Measurements from ENCODE around the gene MAMDC2.
"Not testable (repeated sequence)": the region's sequence is repeated elsewhere in the genome, so short reads cannot be mapped to it uniquely, and the experiment has no call there.

The MAMDC2 gene

GRCh38 chr9:70156729-70157128 lies 113.1 kb downstream of the MAMDC2 start:
- no peak overlapping the region for H3K4me3 ChIP-seq
- peak overlapping the region in 1 of 21 experiments; percentile 22 for H3K27ac ChIP-seq

DNA sequence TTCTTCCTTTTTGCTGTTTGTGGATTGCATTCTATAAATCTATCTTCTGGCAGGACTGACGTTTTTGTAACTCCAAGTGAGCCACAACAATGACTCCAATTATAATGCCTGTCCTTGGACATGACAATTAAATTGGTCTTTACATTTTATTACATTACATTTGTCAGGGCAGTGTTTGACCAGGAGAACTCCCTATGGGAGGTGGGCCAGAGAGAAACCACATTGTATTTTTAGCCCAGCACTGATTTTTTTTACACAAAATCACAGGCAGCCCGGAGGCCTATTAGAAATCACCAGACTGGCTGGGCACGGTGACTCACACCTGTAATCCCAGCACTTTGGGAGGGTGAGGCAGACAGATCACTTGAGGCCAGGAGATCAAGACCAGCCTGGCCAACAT lies 116.0 kb downstream of the MAMDC2 start:
- H3K27ac ChIP-seq: peak overlapping the region in 2 of 21 experiments; percentile 2 to 23

DNA sequence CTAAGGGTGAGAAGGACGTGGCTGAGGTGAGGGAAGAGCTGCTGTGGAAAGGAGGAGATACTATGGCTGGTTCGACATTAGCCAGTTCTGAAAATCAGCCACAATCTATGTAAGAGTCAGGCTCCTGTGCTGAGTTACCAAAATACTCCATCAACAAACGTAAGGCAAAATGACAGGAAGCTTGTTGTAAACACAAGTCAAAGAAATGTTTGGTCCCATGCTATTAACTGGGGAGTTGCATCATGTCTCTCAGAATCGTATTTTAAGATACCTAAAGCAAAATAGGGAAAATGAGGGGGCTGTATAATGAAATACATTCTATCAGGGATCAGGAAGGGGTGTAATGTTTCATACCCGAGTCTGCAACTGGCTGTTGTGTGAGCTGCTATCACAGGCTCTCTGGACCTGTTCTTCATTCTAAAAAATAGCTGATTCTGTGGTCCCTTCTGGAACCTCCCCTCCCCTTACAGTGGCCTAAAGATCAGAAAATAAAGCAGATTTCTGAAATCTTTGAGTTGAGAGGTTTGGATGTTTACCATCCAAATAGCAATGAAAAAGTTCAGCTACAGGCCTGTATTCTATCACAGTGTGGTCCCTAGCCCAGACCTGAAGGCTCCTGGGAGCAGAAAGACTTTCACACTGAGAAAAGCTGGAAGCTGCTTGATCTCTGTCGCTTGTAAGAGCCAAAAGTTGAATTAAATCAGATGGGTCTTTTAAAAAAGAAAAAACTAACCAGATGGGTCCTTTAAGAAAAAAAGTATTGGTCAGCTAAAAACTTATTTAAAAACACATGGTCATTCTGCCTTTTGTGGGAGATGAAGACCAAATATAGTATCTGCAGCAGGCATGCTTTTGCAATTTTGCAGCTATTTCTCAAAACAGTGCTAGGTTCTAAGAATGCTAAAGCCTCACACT lies 117.3 kb downstream of the MAMDC2 start:
- H3K4me3 ChIP-seq: no peak overlapping the region
- H3K27ac ChIP-seq: peak overlapping the region in 5 of 21 experiments; percentile 11 to 65 (median 33)

More for the DNA sequence above, 116.0 kb downstream of the MAMDC2 start:
- no peak overlapping the region for H3K4me3 ChIP-seq

GRCh38 chr9:70165006-70165602 lies 121.5 kb downstream of the MAMDC2 start:
- no peak overlapping the region for H3K4me3 ChIP-seq
- no peak overlapping the region for H3K27ac ChIP-seq

DNA sequence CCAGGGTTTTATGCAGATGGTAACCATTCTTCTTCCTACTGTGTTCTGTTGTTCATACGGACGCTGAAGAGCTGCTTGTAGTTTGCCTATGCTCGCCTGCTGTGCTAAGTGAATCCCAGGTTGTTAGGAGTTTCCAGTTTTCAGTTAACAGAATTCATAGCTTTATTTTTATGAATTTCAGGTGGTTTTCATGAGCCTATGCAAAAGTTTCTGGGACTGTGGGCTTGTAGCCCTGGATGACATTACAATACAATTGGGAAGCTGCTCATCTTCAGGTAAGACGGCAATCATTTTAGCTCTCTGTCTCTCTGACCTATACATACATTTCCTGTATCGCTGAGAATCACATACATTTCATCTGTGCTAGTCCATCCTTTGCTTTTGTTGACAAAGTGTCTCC lies 124.9 kb downstream of the MAMDC2 start:
- H3K27ac ChIP-seq: no peak overlapping the region
- no peak overlapping the region for H3K4me3 ChIP-seq

- H3K4me3 ChIP-seq: no peak overlapping the region
- H3K27ac ChIP-seq: no peak overlapping the region
Measured at GRCh38 chr9:70169222-70169621, 125.6 kb downstream of the MAMDC2 start.

- Histone ChIP-seq H3K4me3 (no peak overlapping the region), H3K27ac (no peak overlapping the region)
Measured at GRCh38 chr9:70170151-70170790, 126.6 kb downstream of the MAMDC2 start.

DNA sequence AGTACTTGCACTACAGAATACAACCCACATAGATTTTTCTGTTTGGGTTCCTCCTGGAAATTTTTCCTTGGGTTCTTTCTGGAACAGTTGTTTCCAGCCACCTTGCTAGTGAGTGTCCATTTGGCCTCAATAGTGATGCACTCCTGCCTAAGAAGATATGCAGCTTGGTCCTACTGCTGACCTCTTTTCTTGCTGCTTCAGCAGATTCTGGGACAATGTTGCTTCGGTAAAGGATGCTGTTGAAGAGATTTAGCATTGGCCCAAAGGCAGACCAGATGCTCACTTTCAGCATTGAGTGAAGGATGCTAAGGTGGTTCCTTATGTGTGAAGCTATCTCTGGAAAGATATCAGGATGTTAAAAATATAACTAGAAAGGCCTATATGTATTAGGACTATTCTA lies 128.9 kb downstream of the MAMDC2 start:
- Histone ChIP-seq H3K4me3 (no peak overlapping the region), H3K27ac (no peak overlapping the region)

- H3K4me3 ChIP-seq: no peak overlapping the region
- no peak overlapping the region for H3K27ac ChIP-seq
Measured at GRCh38 chr9:70177121-70177520, 133.5 kb downstream of the MAMDC2 start.

GRCh38 chr9:70192707-70193106 lies 149.1 kb downstream of the MAMDC2 start:
- Histone ChIP-seq H3K4me3 (no peak overlapping the region), H3K27ac (no peak overlapping the region)

- Histone ChIP-seq H3K4me3 (no peak overlapping the region), H3K27ac (no peak overlapping the region)
Measured at GRCh38 chr9:70195456-70195855, 151.8 kb downstream of the MAMDC2 start.

GRCh38 chr9:70197216-70198044 lies 153.8 kb downstream of the MAMDC2 start:
- Histone ChIP-seq H3K4me3 (no peak overlapping the region), H3K27ac (no peak overlapping the region)

- H3K4me3 ChIP-seq: not testable (repeated sequence)
- H3K27ac ChIP-seq: peak overlapping the region in 9 of 21 experiments; percentile 8 to 71 (median 26)
Measured at GRCh38 chr9:70204743-70205142, 161.1 kb downstream of the MAMDC2 start.

DNA sequence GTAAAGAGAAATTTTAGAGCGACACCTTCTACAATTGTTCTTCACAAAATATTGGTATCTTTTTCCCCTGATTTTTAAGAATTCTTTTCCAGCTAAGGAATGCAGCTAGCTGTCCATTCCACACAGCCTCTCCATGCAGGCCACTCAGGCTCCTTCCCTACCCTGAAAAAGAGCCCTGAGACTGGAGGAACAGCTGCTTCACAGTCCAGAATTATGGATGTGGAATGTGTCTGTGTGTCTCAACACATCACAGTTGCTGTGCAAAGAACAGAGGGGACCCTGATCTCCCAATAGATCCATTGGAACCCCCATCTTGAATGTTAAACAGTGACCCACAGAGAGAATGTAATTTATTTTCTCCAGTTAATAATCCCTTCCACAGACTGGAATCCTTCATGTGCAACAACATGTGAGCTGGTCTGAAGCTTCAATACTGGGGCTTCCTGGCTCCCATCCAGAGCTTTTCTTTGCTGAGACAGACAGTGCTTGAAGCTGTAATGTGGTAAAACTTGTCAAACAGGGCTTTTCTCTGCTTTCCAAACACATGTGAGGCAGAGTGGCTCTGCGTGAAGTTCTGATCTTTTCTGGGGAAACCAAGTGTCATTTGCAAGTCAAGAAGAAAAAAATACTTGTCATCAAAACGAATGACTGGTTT lies 161.8 kb downstream of the MAMDC2 start:
- Histone ChIP-seq H3K27ac (peak overlapping the region in 13 of 21 experiments; percentile 8 to 71 (median 26)), H3K4me3 (no peak overlapping the region)

GRCh38 chr9:70217029-70217428 lies 173.4 kb downstream of the MAMDC2 start:
- Histone ChIP-seq H3K4me3 (no peak overlapping the region), H3K27ac (no peak overlapping the region)

GRCh38 chr9:70218767-70219166 lies 175.1 kb downstream of the MAMDC2 start:
- H3K27ac ChIP-seq: no peak overlapping the region
- H3K4me3 ChIP-seq: no peak overlapping the region

GRCh38 chr9:70220216-70220615 lies 176.6 kb downstream of the MAMDC2 start:
- Histone ChIP-seq H3K27ac (no peak overlapping the region), H3K4me3 (no peak overlapping the region)

GRCh38 chr9:70222354-70222753 lies 178.7 kb downstream of the MAMDC2 start:
- Histone ChIP-seq H3K4me3 (no peak overlapping the region), H3K27ac (no peak overlapping the region)

- H3K27ac ChIP-seq: no peak overlapping the region
Measured at GRCh38 chr9:70228118-70228517, 184.5 kb downstream of the MAMDC2 start.

More at GRCh38 chr9:70228118-70228517, 184.5 kb downstream of the MAMDC2 start:
- no peak overlapping the region for H3K4me3 ChIP-seq
